WTC11 (cell line): ENCODE measurements around the gene SLFN5. TPM values are rescaled to one million over a fixed set of nuclear protein-coding genes. Genes with fewer than 3 reads are reported as not detected.
"Not testable (repeated sequence)": the region's sequence is repeated elsewhere in the genome, so short reads cannot be mapped to it uniquely, and the experiment has no call there.

Experiments used
- ATAC-seq: fragments of 200-7000 bp; cut with Tn5 transposase; 2 replicates; pipeline ENCODE4 v1.10.0; 2021; ENCODE audit warnings: mild to moderate bottlenecking, moderate library complexity
- CTCF ChIA-PET: fragments of 300-600 bp; sonication (Branson Sonifier 250); formaldehyde crosslinking; loops from one replicate; lab custom pipeline; 2021; ENCODE audit warnings: antibody characterized with exemption; lab: Charles Lee
- POLR2A ChIA-PET: fragments of 350-600 bp; sonication (Branson Sonifier 250); formaldehyde crosslinking; loops from one replicate; lab custom pipeline; 2021; ENCODE audit warnings: antibody characterized with exemption; lab: Charles Lee
- DNase-seq: peaks from one replicate; pipeline ENCODE4 v3.0.0; 2021; ENCODE audit warnings: low spot score
- H3K27ac Mint-ChIP-seq: 2 replicates; pipeline ENCODE4 v1.8.0; 2021; ENCODE audit warnings: mixed read lengths
- H3K27me3 Mint-ChIP-seq: 2 replicates; pipeline ENCODE4 v1.8.0; 2021; ENCODE audit warnings: low read depth, mild to moderate bottlenecking, moderate library complexity, mixed read lengths
- H3K36me3 Mint-ChIP-seq: 2 replicates; pipeline ENCODE4 v1.8.0; 2021; ENCODE audit warnings: mixed read lengths
- H3K4me1 Mint-ChIP-seq: 2 replicates; pipeline ENCODE4 v1.8.0; 2022; ENCODE audit warnings: mixed read lengths
- H3K4me3 Mint-ChIP-seq: 2 replicates; pipeline ENCODE4 v1.8.0; 2021; ENCODE audit warnings: mild to moderate bottlenecking, moderate library complexity, mixed read lengths
- H3K9me3 Mint-ChIP-seq: 2 replicates; pipeline ENCODE4 v1.8.0; 2021; ENCODE audit warnings: mixed read lengths
- ETV6 ChIP-seq: sonication (generic); formaldehyde crosslinking; IDR thresholded peaks from 2 replicates; pipeline ENCODE4 v1.8.1; 2022; ENCODE audit warnings: mild to moderate bottlenecking, missing genetic modification reagents
- FOXJ3 ChIP-seq: sonication (generic); formaldehyde crosslinking; IDR thresholded peaks from 2 replicates; pipeline ENCODE4 v1.9.0; 2021; ENCODE audit warnings: missing genetic modification reagents, mild to moderate bottlenecking, borderline replicate concordance
- JUN ChIP-seq: sonication (generic); formaldehyde crosslinking; IDR thresholded peaks from 2 replicates; pipeline ENCODE4 v1.8.0; 2023; ENCODE audit warnings: mild to moderate bottlenecking, missing genetic modification reagents
- NFATC4 ChIP-seq: fragments of 250-450 bp; sonication (Bioruptor Pico); IDR thresholded peaks from 2 replicates; pipeline ENCODE4 v1.9.0; 2021; ENCODE audit warnings: mild to moderate bottlenecking
- NFE2L1 ChIP-seq: sonication (generic); formaldehyde crosslinking; IDR thresholded peaks from 2 replicates; pipeline ENCODE4 v1.8.1; 2023; ENCODE audit warnings: missing genetic modification reagents
- NFYB ChIP-seq: sonication (generic); formaldehyde crosslinking; conservative IDR thresholded peaks from 2 replicates; pipeline ENCODE4 v1.8.0; 2022; ENCODE audit warnings: low read depth, missing genetic modification reagents
- OVOL2 ChIP-seq: fragments of 250-450 bp; sonication (Bioruptor Pico); IDR thresholded peaks from 2 replicates; pipeline ENCODE4 v1.9.0; 2021; ENCODE audit warnings: mild to moderate bottlenecking, borderline replicate concordance
- PRDM15 ChIP-seq: sonication (generic); formaldehyde crosslinking; IDR thresholded peaks from 2 replicates; pipeline ENCODE4 v1.8.0; 2022; ENCODE audit warnings: missing genetic modification reagents
- ZNF121 ChIP-seq: sonication (generic); formaldehyde crosslinking; IDR thresholded peaks from 2 replicates; pipeline ENCODE4 v1.8.0; 2023; ENCODE audit warnings: missing genetic modification reagents
- ZNF425 ChIP-seq: fragments of 250-450 bp; sonication (Bioruptor Pico); conservative IDR thresholded peaks from 2 replicates; pipeline ENCODE4 v1.9.0; 2021; ENCODE audit warnings: mild to moderate bottlenecking
- total RNA-seq: library from RNA; stranded (reverse); gene quantifications from 3 replicates; pipeline ENCODE4 v1.2.3, GENCODE V29; 2021
- TF ChIP-seq, protein P1 (sequence below): sonication (generic); formaldehyde crosslinking; IDR thresholded peaks from 2 replicates; pipeline ENCODE4 v1.8.1; 2022; ENCODE audit warnings: mild to moderate bottlenecking, moderate library complexity, missing genetic modification reagents
- TF ChIP-seq, protein P2 (sequence below): sonication (generic); formaldehyde crosslinking; IDR thresholded peaks from 2 replicates; pipeline ENCODE4 v1.8.1; 2023; ENCODE audit warnings: mild to moderate bottlenecking, missing genetic modification reagents, moderate library complexity
- TF ChIP-seq, protein P3 (sequence below): sonication (generic); formaldehyde crosslinking; IDR thresholded peaks from 2 replicates; pipeline ENCODE4 v1.8.1; 2023; ENCODE audit warnings: mild to moderate bottlenecking, missing genetic modification reagents, borderline replicate concordance
- TF ChIP-seq, protein P4 (sequence below): sonication (generic); formaldehyde crosslinking; IDR thresholded peaks from 2 replicates; pipeline ENCODE4 v1.8.0; 2023; ENCODE audit warnings: missing genetic modification reagents
- TF ChIP-seq, protein P5 (sequence below): fragments of 250-450 bp; sonication (Bioruptor Pico); IDR thresholded peaks from 2 replicates; pipeline ENCODE4 v1.9.0; 2021; ENCODE audit warnings: mild to moderate bottlenecking

Gene SLFN5
- total RNA-seq, 1 experiment from 2014 or later: 7.6 TPM

GRCh38 chr17:35229638-35230037, 13.2 kb upstream of the SLFN5 start:
- Mint-ChIP-seq H3K27me3 (peaks cover 12% of the 10 kb centered on the region), H3K27ac (no peak overlapping the region)
- CTCF ChIA-PET: no interaction called here
- TF ChIP-seq, protein P1, sequence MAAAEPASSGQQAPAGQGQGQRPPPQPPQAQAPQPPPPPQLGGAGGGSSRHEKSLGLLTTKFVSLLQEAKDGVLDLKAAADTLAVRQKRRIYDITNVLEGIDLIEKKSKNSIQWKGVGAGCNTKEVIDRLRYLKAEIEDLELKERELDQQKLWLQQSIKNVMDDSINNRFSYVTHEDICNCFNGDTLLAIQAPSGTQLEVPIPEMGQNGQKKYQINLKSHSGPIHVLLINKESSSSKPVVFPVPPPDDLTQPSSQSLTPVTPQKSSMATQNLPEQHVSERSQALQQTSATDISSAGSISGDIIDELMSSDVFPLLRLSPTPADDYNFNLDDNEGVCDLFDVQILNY (CRISPR knock-in tag): no peak
- TF ChIP-seq, all 79 proteins: peak for 0
- ATAC-seq (no peak), DNase-seq (no peak)
- Mint-ChIP-seq H3K4me1 (no peaks in the 10 kb centered on the region), H3K36me3 (no peaks in the 10 kb centered on the region), H3K9me3 (peaks cover 12% of the 10 kb centered on the region), H3K4me3 (no peak overlapping the region)
- POLR2A ChIA-PET: no interaction called here

DNA sequence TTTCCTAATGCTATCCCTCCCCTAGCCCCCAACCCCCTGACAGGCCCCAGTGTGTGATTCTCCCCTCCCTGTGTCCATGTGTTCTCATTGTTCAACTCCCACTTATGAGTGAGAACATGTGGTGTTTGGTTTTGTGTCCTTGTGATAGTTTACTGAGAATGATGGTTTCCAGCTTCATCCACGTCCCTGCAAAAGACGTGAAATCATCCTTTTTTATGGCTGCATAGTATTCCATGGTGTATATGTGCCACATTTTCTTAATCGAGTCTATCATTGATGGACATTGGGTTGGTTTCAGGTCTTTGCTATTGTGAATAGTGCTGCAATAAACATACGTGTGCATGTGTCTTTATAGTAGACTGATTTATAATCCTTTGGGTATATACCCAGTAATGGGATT, 8.6 kb upstream of the SLFN5 start:
- peaks cover 29% of the 10 kb centered on the region for H3K27me3 Mint-ChIP-seq

DNA sequence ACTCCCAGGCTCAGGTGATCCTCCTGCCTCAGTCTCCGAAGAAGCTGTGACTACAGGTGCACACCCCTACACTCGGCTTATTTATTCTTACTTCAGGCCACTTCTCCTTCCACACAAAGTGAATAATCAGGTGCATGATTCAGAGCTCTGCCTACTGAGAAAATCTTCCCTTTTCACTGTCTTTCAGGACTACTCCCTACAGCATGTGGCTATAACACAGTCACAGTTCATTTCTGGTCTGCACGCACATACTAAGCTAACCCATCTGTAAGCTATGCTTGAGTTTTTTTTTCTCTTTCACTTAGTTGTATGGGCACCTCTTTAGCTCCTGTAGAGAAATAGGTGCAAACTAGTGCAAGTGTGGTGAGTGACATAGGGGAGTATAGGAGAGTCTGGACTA, 7.6 kb upstream of the SLFN5 start:
- ATAC-seq (no peak), DNase-seq (no peak)
- Mint-ChIP-seq H3K4me1 (no peaks in the 10 kb centered on the region), H3K9me3 (peaks cover 2% of the 10 kb centered on the region), H3K36me3 (no peaks in the 10 kb centered on the region), H3K4me3 (no peak overlapping the region), H3K27me3 (peaks cover 29% of the 10 kb centered on the region), H3K27ac (no peak overlapping the region)
- POLR2A ChIA-PET: no interaction called here
- CTCF ChIA-PET: no interaction called here
- TF ChIP-seq, protein P2, sequence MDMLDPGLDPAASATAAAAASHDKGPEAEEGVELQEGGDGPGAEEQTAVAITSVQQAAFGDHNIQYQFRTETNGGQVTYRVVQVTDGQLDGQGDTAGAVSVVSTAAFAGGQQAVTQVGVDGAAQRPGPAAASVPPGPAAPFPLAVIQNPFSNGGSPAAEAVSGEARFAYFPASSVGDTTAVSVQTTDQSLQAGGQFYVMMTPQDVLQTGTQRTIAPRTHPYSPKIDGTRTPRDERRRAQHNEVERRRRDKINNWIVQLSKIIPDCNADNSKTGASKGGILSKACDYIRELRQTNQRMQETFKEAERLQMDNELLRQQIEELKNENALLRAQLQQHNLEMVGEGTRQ (CRISPR knock-in tag): no peak
- TF ChIP-seq ZNF425 (CRISPR knock-in tag) (no peak), NFYB (CRISPR knock-in tag) (no peak), ZNF121 (CRISPR knock-in tag) (no peak), PRDM15 (no peak), OVOL2 (CRISPR knock-in tag) (no peak), FOXJ3 (CRISPR knock-in tag) (no peak), NFATC4 (CRISPR knock-in tag) (no peak), NFE2L1 (CRISPR knock-in tag) (no peak), ETV6 (CRISPR knock-in tag) (no peak), JUN (CRISPR knock-in tag) (no peak)
- TF ChIP-seq, protein P3, sequence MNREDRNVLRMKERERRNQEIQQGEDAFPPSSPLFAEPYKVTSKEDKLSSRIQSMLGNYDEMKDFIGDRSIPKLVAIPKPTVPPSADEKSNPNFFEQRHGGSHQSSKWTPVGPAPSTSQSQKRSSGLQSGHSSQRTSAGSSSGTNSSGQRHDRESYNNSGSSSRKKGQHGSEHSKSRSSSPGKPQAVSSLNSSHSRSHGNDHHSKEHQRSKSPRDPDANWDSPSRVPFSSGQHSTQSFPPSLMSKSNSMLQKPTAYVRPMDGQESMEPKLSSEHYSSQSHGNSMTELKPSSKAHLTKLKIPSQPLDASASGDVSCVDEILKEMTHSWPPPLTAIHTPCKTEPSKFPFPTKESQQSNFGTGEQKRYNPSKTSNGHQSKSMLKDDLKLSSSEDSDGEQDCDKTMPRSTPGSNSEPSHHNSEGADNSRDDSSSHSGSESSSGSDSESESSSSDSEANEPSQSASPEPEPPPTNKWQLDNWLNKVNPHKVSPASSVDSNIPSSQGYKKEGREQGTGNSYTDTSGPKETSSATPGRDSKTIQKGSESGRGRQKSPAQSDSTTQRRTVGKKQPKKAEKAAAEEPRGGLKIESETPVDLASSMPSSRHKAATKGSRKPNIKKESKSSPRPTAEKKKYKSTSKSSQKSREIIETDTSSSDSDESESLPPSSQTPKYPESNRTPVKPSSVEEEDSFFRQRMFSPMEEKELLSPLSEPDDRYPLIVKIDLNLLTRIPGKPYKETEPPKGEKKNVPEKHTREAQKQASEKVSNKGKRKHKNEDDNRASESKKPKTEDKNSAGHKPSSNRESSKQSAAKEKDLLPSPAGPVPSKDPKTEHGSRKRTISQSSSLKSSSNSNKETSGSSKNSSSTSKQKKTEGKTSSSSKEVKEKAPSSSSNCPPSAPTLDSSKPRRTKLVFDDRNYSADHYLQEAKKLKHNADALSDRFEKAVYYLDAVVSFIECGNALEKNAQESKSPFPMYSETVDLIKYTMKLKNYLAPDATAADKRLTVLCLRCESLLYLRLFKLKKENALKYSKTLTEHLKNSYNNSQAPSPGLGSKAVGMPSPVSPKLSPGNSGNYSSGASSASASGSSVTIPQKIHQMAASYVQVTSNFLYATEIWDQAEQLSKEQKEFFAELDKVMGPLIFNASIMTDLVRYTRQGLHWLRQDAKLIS (CRISPR knock-in tag): no peak
- TF ChIP-seq, protein P4, sequence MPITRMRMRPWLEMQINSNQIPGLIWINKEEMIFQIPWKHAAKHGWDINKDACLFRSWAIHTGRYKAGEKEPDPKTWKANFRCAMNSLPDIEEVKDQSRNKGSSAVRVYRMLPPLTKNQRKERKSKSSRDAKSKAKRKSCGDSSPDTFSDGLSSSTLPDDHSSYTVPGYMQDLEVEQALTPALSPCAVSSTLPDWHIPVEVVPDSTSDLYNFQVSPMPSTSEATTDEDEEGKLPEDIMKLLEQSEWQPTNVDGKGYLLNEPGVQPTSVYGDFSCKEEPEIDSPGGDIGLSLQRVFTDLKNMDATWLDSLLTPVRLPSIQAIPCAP (CRISPR knock-in tag): no peak
- TF ChIP-seq, protein P5, sequence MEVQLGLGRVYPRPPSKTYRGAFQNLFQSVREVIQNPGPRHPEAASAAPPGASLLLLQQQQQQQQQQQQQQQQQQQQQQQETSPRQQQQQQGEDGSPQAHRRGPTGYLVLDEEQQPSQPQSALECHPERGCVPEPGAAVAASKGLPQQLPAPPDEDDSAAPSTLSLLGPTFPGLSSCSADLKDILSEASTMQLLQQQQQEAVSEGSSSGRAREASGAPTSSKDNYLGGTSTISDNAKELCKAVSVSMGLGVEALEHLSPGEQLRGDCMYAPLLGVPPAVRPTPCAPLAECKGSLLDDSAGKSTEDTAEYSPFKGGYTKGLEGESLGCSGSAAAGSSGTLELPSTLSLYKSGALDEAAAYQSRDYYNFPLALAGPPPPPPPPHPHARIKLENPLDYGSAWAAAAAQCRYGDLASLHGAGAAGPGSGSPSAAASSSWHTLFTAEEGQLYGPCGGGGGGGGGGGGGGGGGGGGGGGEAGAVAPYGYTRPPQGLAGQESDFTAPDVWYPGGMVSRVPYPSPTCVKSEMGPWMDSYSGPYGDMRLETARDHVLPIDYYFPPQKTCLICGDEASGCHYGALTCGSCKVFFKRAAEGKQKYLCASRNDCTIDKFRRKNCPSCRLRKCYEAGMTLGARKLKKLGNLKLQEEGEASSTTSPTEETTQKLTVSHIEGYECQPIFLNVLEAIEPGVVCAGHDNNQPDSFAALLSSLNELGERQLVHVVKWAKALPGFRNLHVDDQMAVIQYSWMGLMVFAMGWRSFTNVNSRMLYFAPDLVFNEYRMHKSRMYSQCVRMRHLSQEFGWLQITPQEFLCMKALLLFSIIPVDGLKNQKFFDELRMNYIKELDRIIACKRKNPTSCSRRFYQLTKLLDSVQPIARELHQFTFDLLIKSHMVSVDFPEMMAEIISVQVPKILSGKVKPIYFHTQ: no peak

More for the DNA sequence above, 8.6 kb upstream of the SLFN5 start:
- DNase-seq, CTCF ChIA-PET, H3K4me1 Mint-ChIP-seq, H3K4me3 Mint-ChIP-seq, H3K36me3 Mint-ChIP-seq, H3K27ac Mint-ChIP-seq, ATAC-seq: not testable (repeated sequence)
- POLR2A ChIA-PET: interaction anchor here (0.6 kb wide), 1 partner anchor 112 kb away, joined by 3 read pairs; no protein-coding TSS in a partner anchor
- peaks cover 10% of the 10 kb centered on the region for H3K9me3 Mint-ChIP-seq
